Amygdala (tissue), 56 donors: ENCODE data around the gene NPHP4.

Source experiments
- DNase-seq, 56 donors: peaks; one replicate each; lab custom pipeline; 2025; lab: John Stamatoyannopoulos, UW

NPHP4 gene

GRCh38 chr1:5826601-5827000 lies 165.6 kb downstream of the NPHP4 start:
- DNase-seq = no peak

- no peak for DNase-seq
Observed at GRCh38 chr1:5822726-5823125, 169.5 kb downstream of the NPHP4 start.

GRCh38 chr1:5822266-5822665 lies 170.0 kb downstream of the NPHP4 start:
- no peak for DNase-seq

GRCh38 chr1:5821540-5822176 lies 170.6 kb downstream of the NPHP4 start:
- DNase-seq = no peak

- no peak for DNase-seq
Observed at GRCh38 chr1:5820026-5820421, 172.2 kb downstream of the NPHP4 start.

GRCh38 chr1:5819391-5820025 lies 172.7 kb downstream of the NPHP4 start:
- no peak for DNase-seq

- no peak for DNase-seq
Observed at GRCh38 chr1:5818755-5819154, 173.5 kb downstream of the NPHP4 start.

GRCh38 chr1:5815716-5816115 lies 176.5 kb downstream of the NPHP4 start:
- DNase-seq = no peak

- DNase-seq = peak in 3 of 56 donors; percentile 9 to 10 (median 10)
Observed at GRCh38 chr1:5815211-5815610, 177.0 kb downstream of the NPHP4 start.

- no peak for DNase-seq
Observed at GRCh38 chr1:5814046-5814619, 178.1 kb downstream of the NPHP4 start.

GRCh38 chr1:5813480-5813879 lies 178.7 kb downstream of the NPHP4 start:
- no peak for DNase-seq
